ENCODE results near the gene PTPRN2.
"Not testable (repeated sequence)": the region's sequence is repeated elsewhere in the genome, so short reads cannot be mapped to it uniquely, and the experiment has no call there.

Gene PTPRN2

GRCh38 chr7:158332516-158332915, 255.1 kb downstream of the PTPRN2 start:
- DNase-seq = not testable (repeated sequence)

DNA sequence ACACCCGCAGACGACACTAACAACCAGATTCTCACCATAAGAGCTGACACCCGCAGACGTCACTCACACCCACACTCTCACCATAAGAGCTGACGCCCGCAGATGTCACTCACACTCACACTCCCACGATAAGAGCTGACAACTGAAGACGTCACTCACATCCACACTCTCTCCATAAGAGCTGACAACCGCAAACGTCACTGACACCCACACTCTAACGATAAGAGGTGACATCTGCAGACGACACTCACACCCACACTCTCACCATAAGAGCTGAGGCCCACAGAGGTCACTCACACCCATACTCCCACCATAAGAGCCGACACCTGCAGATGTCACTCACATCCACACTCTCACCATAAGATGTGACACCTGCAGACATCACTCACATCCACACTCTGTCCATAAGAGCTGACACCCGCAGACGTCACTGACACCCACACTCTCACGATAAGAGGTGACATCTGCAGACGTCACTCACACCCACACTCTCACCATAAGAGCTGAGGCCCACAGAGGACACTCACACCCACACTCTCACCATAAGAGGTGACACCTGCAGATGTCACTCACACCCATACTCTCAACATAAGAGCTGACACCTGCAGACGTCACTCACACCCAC, 255.7 kb downstream of the PTPRN2 start:
- DNase-seq = not testable (repeated sequence)

- DNase-seq = no peak
Measured at GRCh38 chr7:158329686-158330085, 257.9 kb downstream of the PTPRN2 start.

GRCh38 chr7:158329014-158329610, 258.5 kb downstream of the PTPRN2 start:
- DNase-seq = no peak

GRCh38 chr7:158328376-158329013, 259.1 kb downstream of the PTPRN2 start:
- DNase-seq = no peak

DNA sequence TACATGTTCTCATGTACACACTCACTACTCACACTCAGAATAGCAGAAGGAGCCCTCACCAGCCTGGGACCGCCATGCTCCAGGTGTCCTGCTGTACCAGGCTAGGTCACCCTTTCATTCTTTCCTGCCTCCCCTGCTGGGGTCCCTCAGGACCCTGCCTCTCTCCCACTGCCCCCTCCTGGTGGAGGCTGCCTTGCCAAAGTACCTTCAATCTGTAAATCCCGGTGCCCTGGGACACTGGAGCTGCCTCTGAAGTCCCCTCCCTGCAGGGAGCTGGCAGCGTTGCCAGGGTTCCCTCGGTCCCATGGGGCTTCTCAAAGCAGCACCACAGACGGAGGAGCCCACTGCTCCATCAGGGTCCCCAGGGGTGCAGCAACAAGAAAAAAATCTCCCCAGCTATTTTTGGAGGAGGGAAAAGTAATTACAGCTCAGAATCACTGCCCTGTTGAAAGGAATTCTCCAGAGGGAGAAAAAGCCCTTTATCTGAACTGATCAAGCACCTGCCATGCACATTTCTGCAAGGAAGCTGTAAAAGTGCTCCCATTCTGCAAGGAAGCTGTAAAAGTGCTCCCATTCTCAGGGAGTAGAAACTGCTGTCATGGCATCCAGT, 259.9 kb downstream of the PTPRN2 start:
- no peak for DNase-seq

DNA sequence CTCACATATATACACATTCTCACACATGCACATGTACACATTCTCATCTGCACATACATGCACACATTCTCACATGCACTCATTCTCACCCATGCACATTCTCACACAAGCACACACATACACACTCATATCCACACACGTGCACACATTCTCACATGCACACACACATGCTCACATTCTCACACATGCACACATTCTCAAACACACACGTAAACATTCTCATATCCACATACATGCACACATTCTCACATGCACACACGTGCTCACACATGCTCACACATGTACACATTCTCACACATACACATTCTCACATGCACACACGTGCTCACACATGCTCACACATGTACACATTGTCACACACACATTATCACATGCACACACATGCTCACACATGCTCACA, 260.6 kb downstream of the PTPRN2 start:
- no peak for DNase-seq

GRCh38 chr7:158325530-158326381, 261.9 kb downstream of the PTPRN2 start:
- DNase-seq = no peak

DNA sequence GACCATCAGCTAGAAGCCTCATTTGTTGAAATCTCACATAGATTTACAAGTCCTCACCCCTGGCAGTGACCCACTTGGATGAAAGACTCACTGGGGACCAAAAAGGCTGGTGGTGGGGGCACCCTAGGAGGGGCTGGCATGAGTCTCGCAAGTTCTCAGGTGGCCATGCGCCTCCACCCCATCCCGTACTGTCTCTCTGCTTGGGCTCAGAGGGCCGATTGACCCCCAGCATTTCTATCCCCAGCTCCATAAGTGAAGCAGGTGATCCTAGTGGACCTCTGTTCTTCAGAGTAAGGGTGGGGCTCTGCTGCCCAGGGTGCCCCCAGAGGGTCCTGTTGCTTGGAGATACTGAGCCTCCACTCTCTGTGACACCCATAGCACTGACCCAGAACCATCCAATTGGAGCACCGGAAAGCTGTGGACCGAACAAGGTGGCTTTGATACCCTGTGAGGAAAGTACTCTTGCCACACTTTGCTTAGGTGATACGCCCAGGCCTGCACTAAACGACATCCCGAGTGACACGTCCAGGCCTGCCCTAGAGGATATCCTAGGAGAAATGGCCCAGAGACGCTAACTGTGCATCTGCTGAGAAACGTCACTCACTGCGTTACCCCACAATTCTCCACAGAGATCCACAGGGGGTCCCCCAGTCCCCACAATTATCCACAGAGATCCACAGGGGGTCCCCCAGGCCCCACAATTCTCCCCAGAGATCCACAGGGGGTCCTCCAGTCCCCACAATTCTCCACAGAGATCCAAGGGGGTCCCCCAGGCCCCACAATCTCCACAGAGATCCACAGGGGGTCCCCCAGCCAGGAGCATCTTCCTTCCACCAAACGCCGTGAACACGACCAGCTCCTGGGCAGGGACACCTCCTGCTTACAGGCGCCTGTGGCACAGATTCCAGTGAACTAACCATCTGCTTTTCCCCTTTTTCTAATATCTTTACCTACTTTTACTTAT, 262.9 kb downstream of the PTPRN2 start:
- no peak for DNase-seq

- no peak for DNase-seq
Measured at GRCh38 chr7:158323741-158324396, 263.8 kb downstream of the PTPRN2 start.

DNA sequence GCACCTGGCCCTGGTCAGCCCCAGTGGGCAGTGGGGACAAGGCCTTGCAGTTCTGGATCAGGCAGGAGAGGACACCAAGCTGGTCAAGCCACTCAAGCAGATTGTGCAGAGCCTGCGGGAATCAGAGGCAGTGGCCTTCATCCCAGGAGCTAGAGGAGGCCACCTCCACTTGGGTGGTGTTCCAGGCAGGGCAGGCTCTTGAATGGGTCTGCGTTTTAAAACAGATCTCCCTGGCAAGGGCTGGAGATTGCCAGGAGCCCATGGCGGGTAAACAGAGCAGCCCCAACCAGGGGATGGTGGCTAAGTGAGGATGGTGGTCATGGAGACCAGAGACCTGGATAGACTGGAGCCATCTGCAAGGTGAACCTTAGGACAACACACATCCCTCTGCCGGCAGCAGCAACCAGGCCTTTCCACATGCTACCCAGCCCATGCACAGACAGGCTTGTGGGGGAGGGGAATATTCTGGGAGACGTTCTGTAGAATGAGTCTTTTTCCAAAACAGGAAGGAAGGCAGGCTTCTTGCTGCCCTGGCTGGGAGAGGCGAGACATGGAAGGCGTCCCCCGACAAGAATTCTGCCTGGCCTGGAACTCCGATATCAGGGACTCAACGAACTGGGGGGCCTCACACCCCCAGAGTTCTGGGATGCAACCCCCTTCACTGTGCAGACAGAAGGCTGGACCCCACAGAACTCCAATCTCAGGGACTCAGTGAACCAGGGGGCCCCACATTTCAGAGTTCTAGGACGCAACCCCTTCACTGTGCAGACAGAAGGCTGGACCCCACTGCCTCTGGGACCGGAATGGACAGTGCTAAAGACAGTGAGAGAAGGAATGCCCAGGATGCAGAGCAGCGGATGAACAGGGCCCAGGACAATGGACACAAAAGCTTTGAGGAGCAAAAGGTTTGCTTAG, 264.8 kb downstream of the PTPRN2 start:
- DNase-seq = no peak

- DNase-seq = no peak
Measured at GRCh38 chr7:158321936-158322615, 265.5 kb downstream of the PTPRN2 start.

GRCh38 chr7:158321056-158321700, 266.4 kb downstream of the PTPRN2 start:
- no peak for DNase-seq

DNA sequence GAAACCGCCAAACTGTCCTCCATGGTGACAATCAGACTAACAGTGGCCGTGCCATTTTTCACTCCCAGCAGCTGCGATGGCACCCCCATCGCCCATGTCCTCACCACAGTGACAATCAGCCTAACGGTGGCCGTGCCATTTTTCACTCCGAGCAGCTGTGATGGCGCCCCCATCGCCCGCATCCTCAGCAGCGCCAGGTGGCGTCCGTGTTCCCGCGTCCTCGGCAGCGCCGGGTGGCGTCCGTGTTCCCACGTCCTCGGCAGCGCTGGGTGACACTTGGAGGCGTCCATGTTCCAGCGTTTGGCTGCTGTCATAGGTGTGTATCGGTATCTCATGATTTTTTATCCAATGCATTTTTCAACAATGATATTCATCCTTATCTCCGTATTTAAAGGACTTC, 267.3 kb downstream of the PTPRN2 start:
- DNase-seq = no peak

DNA sequence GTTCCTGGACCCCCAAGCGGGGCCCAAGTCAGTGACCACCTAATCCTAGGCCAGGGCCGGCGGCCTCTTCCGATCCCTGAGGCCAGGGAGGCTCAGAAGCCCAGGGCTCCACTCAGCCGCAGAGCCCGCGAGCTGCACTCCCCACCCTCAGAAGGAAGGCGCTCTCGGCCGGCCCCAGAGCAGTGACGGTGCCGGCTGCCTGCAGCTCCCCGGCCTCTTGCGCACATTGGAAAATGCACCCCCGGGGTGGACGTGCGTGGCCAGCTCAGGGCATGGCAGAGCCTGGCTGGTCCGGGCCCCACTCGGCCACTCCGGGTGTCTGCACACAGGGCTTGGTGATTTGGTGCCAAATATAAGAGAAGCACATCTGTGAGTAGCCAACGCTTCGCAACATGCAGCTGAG, 269.1 kb downstream of the PTPRN2 start:
- no peak for DNase-seq

DNA sequence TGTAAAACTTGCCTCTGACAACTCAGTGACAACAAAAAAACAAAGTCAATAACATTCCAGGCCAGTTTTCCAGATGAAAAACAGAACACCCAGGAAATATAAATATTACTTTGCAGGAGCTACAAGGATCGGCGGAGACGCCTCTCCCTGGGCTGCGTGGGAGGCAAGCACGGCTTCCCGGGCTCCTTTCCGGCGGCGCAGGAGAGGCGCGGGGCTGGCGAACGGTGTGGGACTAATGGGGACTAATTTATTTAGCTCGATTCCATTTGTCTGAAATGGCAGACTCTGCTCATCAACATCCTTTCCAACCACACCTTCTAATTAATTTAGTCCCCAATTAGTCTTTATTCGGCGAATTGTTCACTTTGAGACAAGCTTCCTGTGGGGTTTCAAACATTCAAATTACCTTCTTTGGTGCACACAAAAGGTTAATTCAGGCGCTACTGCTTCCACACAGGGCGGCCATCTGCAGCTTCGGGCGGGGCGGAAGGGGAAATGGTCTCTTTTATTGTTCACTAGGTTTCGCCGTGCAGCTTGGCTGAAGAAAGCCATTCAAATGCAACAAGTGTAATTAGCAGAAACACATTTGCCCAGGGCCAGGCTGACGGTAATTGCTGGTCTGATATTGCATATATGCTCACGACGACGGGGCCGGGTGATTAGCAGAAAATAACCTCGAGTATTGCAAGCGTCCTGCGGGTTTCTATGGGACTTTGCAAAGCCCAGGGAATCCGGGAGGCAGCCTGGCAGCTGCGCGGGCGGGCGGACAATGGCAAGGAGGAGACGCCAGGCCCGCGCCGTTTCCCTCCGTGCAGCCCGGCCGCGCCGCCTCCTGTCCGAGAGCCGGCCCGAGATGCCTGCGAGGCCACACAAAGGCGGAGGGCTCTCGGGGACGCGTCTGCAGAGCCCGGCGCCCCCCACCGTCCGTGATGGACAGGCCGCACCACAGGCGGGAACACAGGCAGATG, 270.1 kb downstream of the PTPRN2 start:
- no peak for DNase-seq

GRCh38 chr7:158316466-158317031, 271.1 kb downstream of the PTPRN2 start:
- DNase-seq = no peak

Data from effector CD4-positive, alpha-beta T cell (primary cell).